GF-D8 (cell line): Measurements from ENCODE around the gene GDPD1.
A peak's percentile ranks its signal among the peaks of the same experiment; 100 is the strongest.
"Not testable (repeated sequence)": the region's sequence is repeated elsewhere in the genome, so short reads cannot be mapped to it uniquely, and the experiment has no call there.

Source experiments
- DNase-seq: peaks from one replicate; lab custom pipeline; 2025; lab: John Stamatoyannopoulos, UW

The GDPD1 gene

DNA sequence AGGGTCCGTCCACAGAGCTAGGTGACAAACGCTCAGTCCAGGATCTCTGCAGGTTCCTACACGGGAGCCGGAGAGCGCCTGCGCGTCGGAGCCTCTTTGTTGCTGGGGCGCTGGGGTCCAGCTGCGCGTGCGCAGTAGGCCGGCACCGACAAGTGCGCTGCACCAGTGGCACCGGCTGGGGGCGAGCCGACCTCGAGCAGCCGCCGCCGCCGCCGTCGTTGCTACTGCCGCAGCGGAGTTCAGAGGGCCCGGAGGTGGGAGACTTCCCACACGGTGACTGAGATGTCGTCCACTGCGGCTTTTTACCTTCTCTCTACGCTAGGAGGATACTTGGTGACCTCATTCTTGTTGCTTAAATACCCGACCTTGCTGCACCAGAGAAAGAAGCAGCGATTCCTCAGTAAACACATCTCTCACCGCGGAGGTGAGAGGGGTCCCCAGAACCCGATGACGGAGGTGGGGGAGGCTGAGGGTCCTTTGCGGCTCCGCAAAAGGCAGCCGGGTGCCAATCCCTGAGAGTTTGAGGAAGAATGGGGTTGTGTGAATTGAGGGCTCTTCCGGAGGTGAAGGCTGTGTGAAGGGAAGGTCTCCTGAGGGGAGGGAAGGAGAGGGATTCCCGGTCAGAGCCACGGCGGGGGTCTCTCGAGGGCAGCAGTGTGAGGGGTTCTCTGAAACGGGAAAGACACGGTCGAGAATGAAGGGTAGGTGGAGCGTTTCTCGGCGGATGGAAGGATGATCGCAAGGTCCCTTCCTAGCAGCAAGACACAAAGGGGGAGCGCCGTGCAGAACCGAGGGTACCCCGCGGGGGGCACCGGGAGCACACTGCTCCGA is at the start of gene GDPD1:
TSS of gene GDPD1 (plus strand) at position 184 of the 831 bp plus-strand sequence. CDS start at position 283, 99 bp downstream.
- DNase-seq, result peak; percentile 75

DNA sequence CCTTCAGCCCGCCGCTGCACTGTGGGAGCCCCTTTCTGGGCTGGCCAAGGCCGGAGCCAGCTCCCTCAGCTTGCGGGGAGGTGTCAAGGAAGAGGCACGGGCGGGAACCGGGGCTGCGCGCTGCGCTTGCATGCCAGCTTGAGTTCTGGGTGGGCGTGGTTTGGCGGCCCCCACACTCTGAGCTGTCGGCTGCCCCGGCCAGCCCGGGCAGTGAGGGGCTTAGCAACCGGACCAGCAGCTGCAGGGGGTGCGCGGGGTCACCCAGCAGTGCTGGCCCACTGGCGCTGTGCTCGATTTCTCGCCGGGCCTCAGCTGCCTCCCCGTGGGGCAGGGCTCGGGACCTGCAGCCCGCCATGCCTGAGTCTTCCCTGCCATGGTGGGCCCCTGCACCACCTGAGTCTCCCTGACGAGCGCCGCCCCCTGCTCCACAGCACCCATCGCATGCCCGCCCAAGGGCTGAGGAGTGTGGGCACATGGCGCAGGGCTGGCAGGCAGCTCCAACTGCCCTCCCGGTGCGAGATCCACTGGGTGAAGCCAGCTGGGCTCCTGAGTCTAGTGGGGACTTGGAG is 47.8 kb upstream of the GDPD1 start:
- DNase-seq, result no peak

DNA sequence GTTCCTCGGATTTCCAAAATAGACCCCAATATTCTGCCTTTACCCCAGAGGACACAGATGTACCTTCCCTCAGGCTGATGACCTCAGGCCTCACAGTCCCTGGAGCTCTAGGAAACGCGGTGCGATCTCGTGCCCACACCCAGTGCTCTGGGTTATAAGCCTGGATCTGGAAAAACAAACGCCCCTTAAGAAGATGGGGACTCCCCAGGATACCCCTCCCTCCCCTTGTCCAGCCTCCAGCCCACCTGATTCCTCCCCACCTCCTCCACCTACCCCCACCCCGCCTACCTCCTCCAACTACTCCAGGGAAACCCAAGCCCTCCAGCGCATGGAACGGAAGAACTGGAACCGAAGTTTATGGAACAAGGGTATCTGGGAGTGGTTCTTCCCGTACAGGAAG is 45.6 kb upstream of the GDPD1 start:
- no peak for DNase-seq

DNA sequence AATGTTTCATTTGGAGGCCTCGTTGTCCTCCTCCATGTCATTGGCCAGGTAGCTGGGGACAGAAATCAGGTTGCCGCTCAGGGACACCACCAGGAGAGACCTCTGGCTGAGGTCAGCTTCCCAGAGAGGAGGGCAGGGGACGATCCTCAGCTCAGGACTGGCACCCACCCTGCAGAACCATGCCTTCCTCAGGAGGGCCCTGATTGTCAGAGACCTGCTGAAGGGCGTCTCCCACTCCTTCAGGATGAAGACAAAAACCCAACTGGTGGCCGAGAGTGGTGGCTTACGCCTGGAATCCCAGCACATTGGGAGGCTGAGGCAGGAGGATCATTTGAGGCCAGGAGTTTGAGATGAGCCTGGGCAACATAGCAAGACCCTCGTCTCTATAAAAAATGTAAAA is 45.2 kb upstream of the GDPD1 start:
- DNase-seq, result no peak

DNA sequence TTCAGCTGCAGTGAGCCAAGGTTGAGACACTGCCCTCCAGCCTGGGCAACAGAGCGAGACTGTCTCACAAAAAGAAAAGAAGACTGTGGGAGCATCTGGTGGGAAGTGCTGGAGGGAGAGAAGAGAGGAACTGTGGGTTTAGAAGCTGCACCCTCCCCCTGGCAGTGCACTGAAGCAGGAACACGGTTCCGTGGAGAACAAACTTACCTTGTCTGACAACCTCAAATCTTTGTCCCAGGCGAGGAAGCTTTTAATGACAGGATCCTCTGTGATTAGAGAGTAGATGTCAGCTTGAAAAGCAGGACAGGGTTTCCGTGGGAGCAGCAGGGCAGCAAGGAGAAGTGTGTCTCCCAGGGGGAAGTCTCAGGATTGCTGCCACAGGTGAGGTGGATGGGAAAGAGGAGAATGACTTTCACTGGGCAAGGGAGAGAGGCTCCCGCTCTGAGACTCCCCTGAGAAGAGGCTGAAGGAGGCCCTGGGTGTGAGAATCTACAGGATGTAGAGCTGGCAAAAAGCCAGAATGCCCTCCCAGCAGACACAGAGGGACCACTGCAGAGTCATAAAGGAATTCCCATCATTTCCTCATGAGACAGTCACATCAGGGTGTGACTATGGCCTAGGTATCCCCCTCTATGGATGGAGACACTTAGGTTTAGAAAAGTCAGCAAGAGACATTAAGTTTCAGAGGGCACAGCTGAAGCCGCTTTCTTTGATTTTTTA is 41.9 kb upstream of the GDPD1 start:
- DNase-seq, result no peak

DNA sequence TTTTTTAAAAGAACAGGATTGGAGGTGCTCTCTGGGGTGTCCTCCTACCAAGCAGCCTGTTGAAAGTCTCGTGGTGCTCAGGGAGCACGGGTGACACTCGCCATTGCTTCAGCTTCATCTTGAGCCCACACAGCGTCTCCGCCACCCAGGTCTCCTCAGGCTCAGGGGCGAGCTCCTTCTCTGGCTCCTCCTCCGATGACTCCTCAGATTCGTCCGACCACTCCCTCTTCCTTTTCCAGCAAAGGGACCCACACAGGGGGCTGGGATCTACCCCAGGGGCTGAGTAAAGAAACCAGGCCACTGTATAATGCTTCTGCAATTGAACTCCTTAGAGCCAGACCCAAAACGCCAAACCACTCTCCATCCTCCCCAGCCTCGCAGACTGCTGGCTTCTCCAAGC is 40.7 kb upstream of the GDPD1 start:
- DNase-seq, result not testable (repeated sequence)

DNA sequence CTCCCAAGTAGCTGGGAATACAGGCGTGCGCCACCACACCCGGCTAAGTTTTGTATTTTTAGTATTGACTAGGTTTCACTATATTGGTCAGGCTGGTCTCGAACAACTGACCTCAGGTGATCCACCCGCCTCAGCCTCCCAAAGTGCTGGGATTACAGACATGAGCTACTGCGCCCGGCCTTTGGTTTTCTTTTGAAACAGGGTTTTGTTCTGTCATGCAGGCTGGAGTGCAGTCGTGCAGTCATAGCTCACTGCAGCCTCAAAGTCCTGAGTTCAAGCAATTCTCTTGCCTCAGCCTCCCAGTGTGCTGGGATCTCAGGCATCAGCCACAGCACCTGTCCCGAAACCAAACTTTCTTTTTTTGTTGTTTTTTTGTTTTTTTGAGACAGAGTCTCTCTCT is 39.7 kb upstream of the GDPD1 start:
- DNase-seq, result no peak

DNA sequence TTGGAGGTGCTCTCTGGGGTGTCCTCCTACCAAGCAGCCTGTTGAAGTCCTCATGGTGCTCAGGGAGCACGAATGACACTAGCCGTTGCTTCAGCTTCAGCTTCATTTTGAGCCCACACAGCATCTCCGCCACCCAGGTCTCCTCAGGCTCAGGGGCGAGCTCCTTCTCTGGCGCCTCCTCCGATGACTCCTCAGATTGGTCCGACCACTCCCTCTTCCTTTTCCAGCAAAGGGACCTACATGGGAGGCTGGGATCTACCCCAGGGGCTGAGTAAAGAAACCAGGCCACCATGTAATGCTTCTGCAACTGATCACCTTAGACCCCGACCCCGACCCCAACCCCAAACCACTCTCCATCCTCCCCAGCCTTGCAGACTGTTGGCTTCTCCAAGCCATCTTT is 38.8 kb upstream of the GDPD1 start:
- DNase-seq, result no peak

DNA sequence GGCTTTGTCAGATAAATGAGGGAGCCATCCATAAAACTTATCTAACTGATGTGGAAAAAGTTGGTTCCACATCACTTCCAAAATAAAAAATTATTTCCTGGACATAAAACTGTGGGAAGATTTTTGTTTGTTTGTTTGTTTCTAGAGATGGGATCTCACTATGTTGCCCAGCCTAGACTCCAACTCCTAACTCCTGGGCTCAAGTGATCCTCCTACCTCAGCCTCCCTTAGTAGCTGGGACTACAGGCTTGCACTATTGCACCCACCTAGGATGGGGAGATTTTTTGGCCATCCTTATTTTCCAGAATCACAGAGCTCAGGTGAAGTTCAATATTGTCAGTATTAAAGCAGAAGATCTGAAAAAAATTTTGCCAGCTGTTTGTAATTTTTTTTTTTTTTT is 34.3 kb upstream of the GDPD1 start:
- no peak for DNase-seq

DNA sequence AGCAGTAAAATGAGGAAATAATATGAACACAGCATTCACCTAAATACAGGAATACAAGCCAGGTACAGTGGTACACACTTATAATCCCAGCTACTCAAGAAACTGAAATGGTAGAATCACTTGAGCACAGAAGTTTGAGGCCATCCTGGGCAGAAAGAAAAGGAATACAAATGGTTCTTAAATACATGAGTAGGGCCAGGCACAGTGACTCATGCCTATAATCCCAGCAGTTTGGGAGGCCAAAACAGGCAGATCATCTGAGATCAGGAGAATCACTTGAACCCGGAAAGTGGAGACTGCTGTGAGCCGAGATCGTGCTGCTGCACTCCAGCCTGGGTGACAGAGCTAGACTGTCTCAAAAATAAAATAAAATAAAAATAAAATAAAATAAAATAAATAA is 33.5 kb upstream of the GDPD1 start:
- no peak for DNase-seq

DNA sequence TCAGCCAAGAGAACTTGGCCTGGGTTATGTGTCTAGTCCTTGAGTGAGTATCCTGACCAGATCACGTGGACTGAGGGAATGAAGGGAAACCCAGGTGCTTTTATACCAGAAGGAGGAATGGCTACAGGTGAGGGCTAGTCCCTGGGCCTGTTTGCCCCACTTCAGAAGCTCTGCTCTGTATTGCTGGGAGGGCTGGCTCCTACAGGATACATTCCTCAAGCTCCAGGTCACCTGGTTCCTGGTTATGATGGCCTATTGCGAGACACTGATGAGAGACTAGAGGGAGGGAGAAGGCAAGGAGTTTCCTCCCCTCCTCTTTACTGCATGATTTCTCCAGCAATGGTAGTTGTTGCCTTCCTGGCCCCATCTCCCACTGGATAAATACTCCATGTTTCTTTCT is 29.5 kb upstream of the GDPD1 start:
- no peak for DNase-seq

DNA sequence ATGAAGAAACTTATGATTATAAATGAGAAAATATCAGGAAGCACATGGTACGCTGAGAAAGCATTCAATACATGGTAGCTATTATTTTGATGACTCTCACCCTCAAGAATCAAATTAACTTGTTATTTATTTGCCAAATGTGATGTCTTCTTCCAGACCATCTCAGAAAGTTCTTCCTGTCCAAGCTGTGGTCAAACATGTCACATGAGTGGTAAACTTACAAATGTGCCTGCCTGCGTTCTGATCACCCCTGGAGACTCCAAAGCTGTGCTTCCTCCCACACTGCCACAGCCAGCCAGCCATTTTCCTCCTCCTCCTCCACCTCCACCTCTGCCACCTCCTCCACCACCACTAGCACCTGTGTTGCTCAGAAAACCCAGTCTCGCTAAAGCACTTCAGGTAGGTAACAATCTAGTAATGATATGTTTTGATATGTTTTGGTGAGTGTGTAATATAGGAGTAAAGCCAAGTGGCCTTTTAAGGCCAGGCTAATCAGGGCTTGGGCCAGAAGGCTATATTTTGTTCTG is 26.9 kb upstream of the GDPD1 start:
- DNase-seq, result no peak

DNA sequence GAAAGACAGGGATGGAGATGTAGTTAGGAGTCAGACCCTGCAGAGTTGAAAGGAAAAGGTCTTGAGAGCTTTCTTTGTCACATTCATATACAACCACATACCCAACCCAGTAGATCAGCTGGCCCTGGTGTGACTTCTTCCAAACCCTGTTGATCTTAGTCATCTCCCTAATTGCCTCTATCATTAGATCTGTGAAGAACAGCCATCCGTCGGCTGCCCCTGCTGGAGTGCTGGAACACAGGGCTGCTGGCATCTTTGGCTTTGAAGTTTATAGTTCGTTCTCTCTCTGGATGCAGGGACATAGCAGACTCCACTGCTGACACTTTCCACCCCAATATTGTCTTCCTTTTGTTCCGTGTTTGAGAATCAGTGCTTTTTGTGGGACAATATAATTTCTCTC is 20.9 kb upstream of the GDPD1 start:
- no peak for DNase-seq

DNA sequence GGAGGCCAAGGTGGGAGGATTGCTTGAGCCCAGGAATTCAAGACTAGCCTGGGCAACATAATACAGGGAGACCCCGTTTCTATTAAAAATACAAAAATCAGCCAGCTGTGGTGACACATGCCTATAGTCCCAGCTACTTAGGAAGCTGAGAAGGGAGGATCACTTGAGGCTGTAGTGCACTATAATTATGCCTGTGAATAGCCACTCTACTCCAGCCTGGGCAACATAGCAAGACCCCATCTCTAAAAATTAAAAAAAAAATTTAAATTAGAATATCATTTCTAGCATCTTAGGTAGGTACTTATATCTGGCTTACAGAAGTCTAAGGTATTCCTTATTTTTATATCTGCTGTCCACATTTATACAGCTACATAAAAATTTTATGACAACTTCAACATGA is 18.0 kb upstream of the GDPD1 start:
- DNase-seq, result no peak

DNA sequence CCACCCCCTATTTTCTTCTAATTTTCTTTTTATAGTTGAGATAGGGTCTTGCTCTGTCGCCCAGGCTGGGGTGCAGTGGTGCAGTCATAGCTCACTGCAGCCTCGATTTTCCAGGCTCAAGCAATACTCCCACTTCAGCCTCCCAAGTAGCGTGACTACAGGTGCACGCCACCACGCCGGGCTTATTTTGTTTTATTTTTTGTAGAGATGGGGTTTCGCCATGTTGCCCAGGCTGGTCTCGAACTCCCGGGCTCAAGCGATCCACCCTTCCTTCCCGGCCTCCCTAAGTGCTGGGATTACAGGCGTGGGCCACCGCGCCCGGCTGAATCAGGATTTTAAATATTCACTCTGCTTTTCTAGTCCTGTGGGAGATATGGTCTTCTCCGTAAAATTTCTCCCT is 941 bp upstream of the GDPD1 start:
- no peak for DNase-seq

DNA sequence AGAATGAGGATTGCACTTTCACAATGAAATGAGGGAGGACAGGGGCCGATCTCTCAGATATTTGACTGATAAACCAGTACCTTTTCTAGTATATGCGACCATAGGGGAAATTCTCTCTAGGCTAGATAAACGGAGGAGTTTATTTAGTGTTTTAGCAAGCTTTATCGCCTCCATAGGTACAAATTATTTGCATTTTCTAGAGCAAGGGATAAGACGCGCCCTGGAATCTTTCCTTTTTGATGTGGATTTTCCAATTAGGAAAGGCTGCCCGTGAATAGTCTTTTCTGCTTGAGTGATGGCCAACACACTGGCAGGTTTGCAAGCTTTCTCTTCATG is 351 bp upstream of the GDPD1 start:
- DNase-seq, result no peak

DNA sequence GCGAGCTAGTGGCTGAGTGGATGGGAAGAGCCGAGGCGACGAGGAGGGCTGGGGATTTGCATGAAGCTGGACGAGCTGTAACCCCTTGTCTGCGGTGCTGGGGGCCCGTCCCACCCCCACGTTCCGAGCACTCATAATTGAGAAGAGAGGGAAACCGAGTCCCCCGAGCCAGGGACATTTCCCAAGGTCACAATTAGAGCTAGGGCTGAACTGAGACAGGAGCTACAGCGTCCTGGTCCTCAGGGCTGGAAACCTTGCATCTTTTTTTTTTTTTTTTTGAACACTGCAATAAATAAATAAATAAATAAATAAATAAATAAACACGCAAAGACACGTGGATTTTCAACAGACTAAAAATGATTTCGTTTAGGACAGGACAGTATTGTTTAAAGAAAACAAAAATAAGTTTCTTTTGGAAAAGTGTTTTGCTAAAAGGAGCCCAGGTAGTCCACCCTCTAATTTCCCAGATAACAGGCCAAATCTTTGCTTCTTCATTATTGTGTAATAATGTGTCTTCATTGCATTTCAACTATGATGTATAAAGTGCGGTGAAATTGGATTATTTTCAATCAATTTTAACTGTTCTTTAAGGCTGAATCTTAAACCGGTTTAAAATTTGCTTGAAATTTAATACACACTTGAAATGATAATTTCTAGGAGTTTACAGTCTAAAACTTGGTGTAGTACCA is 992 bp downstream of the GDPD1 start:
- DNase-seq, result no peak

DNA sequence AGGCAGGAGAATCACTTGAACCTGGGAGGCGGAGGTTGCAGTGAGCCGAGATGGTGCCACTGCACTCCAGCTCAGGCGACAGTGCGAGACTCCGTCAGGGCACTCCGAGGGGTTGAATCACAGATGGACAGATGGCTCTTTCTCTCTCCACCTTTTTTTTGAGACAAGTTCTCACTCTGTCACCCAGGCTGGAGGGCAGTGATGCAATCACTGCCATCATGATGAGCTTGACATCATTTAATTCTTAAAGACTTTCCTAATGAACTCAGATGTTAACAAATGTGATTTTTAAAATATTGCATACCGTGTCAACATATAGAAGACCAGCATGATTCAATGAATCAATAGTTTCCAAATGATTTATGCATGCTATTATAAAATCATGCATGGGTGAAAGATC is 3.5 kb downstream of the GDPD1 start:
- DNase-seq, result no peak

DNA sequence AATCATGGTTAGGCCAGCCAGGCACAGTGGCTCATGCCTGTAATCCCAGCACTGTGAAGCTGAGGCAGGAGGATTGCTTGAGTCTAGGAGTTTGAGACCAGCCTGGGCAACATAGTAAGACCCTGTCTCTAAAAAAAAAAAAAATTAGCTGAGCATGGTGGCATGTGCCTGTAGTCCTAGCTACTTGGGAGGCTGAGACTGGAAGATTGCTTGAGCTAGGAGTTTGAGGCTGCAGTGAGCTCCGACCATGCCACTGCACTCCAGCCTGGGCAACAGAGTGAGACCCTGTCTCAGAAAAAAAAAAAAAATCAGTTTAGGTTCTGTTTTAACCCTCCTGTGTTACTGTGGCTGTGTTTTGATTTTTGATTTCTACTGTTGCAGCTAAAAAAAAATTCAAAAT is 8.3 kb downstream of the GDPD1 start:
- not testable (repeated sequence) for DNase-seq

DNA sequence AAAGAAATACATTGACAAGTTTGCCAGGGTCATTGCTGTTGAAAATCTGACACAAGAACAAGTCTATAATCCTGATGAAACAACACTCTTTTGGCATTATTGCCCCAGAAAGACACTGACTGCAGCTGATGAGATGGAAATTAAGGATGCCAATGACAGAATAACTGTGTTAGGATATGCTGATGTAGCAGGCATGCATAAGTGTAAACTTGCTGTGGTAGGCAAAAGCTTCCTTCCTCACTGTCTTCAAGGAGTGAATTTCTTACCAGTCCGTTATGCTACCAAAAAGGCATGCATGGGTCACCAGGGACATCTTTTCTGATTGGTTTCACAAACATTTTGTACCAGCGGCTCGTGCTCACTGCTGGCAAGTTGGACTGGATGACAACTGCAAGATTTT is 10.5 kb downstream of the GDPD1 start:
- DNase-seq, result no peak

DNA sequence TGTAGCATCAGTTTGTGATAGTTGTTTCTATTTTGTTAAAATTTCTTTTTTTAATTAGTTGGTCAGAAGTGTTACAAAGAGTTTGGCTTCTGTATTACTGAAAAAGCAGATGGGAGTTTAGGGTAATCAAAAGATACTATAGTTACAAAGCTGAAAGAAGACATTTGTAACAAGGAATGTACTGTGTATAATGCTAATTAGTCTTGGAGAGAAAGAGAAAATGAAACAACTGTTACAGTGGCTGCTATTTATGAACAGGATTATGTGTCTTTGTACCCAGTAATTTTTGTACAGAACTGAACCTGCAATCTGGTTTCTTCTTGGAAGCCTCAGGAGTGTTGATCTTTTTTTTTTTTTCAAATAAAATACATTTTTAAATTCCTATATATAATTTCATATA is 14.3 kb downstream of the GDPD1 start:
- no peak for DNase-seq

DNA sequence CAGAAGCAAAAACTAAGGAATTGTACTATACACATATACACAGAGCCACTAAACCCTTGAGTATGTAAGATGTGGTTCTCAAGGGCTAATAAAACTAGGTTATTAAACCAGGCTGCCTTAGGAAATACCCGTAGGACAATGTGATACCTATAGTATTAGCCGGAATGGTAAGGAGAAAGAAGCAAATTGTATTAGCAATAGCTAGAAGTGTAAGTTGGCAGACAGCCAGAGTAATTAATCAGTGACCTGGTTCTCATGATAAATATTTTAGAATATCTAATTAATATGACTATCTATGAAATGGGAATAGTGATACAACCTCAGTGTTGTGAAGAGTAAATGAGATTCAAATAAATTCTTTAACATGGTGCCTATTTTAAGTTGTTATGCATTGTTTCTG is 18.6 kb downstream of the GDPD1 start:
- no peak for DNase-seq

DNA sequence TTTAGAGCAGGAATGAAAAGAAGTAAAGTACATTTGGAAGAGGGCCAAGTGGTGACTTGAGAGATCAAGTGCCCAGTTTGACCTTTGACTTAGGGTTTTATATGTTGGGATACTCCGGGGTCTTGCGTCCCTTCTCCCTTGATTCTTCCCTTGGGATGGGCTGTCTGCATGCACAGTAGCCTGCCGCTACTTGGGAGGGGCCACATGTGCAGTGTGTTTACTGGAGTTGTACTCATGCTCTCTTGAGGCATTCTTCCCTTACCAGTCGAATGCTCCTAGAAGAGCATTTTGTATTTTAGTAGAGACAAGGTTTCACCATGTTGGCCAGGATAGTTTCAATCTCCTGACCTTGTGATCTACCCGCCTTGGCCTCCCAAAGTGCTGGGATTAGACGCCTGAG is 23.8 kb downstream of the GDPD1 start:
- no peak for DNase-seq
